HepG2 (cell line): ENCODE results near the gene GDF11. TPM values are rescaled to one million over a fixed set of nuclear protein-coding genes. Genes with fewer than 3 reads are reported as not detected.

Source experiments
- ARNT2 ChIP-seq: sonication (generic); formaldehyde crosslinking; IDR thresholded peaks from 2 replicates; pipeline ENCODE4 v1.8.0; 2022; ENCODE audit warnings: mild to moderate bottlenecking, low read depth, missing genetic modification reagents, moderate library complexity
- ATF7 ChIP-seq, 2 experiments: fragments of 450-650 bp in 1 of 2; sonication (generic) in 1 of 2; formaldehyde crosslinking in 1 of 2; IDR thresholded peaks; 2 replicates each; pipeline versions ENCODE4 v1.4.0 to v1.6.1; 2016 to 2020; ENCODE audit warnings: antibody characterized with exemption in 1 of 2, mild to moderate bottlenecking in 1 of 2, missing genetic modification reagents in 1 of 2
- CHD4 ChIP-seq: fragments of 200-600 bp; sonication (generic); IDR thresholded peaks from 2 replicates; pipeline ENCODE4 v1.7.0; 2017; ENCODE audit warnings: mild to moderate bottlenecking, low read length, borderline replicate concordance
- FOSL1 ChIP-seq: sonication (generic); formaldehyde crosslinking; IDR thresholded peaks from 2 replicates; pipeline ENCODE4 v1.9.0; 2021; ENCODE audit warnings: missing genetic modification reagents, borderline replicate concordance
- FOXK2 ChIP-seq: fragments of 450-650 bp; IDR thresholded peaks from 2 replicates; pipeline ENCODE4 v1.6.1; 2016
- FOXO1 ChIP-seq: sonication (generic); formaldehyde crosslinking; IDR thresholded peaks from 2 replicates; pipeline ENCODE4 v1.4.0; 2020; ENCODE audit warnings: missing genetic modification reagents
- HIVEP1 ChIP-seq: sonication (generic); formaldehyde crosslinking; IDR thresholded peaks from 2 replicates; pipeline ENCODE4 v1.4.0; 2020; ENCODE audit warnings: mild to moderate bottlenecking, missing genetic modification reagents
- JARID2 ChIP-seq: sonication (generic); formaldehyde crosslinking; IDR thresholded peaks from 2 replicates; pipeline ENCODE4 v1.8.1; 2023; ENCODE audit warnings: missing genetic modification reagents, inconsistent platforms; ENCODE audit not compliant: insufficient replicate concordance
- MBD4 ChIP-seq: IDR thresholded peaks from 2 replicates; pipeline ENCODE4 v1.6.1; 2012; ENCODE audit warnings: low read length, inconsistent platforms, borderline replicate concordance
- MYC ChIP-seq: sonication (generic); formaldehyde crosslinking; IDR thresholded peaks from 2 replicates; pipeline ENCODE4 v1.9.0; 2021; ENCODE audit warnings: missing genetic modification reagents, borderline replicate concordance
- TOE1 ChIP-seq: sonication (generic); formaldehyde crosslinking; IDR thresholded peaks from 2 replicates; pipeline ENCODE4 v1.4.0; 2020; ENCODE audit warnings: mild to moderate bottlenecking, missing genetic modification reagents
- TSC22D2 ChIP-seq: sonication (generic); formaldehyde crosslinking; IDR thresholded peaks from 2 replicates; pipeline ENCODE4 v1.5.1; 2020; ENCODE audit warnings: missing genetic modification reagents, mild to moderate bottlenecking, borderline replicate concordance
- XRCC5 ChIP-seq: fragments of 200-400 bp; formaldehyde crosslinking; optimal IDR thresholded peaks from 2 replicates; pipeline ENCODE3; 2017; ENCODE audit warnings: mild to moderate bottlenecking, low read length
- ZBTB37 ChIP-seq: sonication (generic); formaldehyde crosslinking; IDR thresholded peaks from 2 replicates; pipeline ENCODE4 v1.4.0; 2020; ENCODE audit warnings: mild to moderate bottlenecking, missing genetic modification reagents
- ZFAT ChIP-seq: sonication (generic); formaldehyde crosslinking; conservative IDR thresholded peaks from 2 replicates; pipeline ENCODE4 v1.8.1; 2023; ENCODE audit warnings: missing genetic modification reagents, inconsistent platforms
- ZHX1 ChIP-seq: sonication (generic); formaldehyde crosslinking; IDR thresholded peaks from 2 replicates; pipeline ENCODE4 v1.8.1; 2022; ENCODE audit warnings: low read depth, mild to moderate bottlenecking, missing genetic modification reagents
- ZNF124 ChIP-seq: sonication (generic); formaldehyde crosslinking; IDR thresholded peaks from 2 replicates; pipeline ENCODE4 v1.4.0; 2020; ENCODE audit warnings: missing genetic modification reagents
- ZNF207 ChIP-seq: fragments of 450-650 bp; IDR thresholded peaks from 2 replicates; pipeline ENCODE4 v1.6.1; 2016; ENCODE audit warnings: antibody characterized with exemption, borderline replicate concordance
- ZNF503 ChIP-seq: sonication (generic); formaldehyde crosslinking; IDR thresholded peaks from 2 replicates; pipeline ENCODE4 v1.4.0; 2020; ENCODE audit warnings: missing genetic modification reagents
- ZNF556 ChIP-seq: sonication (generic); formaldehyde crosslinking; IDR thresholded peaks from 2 replicates; pipeline ENCODE4 v1.4.0; 2020; ENCODE audit warnings: mild to moderate bottlenecking, missing genetic modification reagents, borderline replicate concordance
- ZNF780A ChIP-seq: sonication (generic); formaldehyde crosslinking; IDR thresholded peaks from 2 replicates; pipeline ENCODE4 v1.8.0; 2022; ENCODE audit warnings: mild to moderate bottlenecking, missing genetic modification reagents, moderate library complexity
- polyA plus RNA-seq, 8 experiments: library from polyadenylated mRNA; depleted of rRNA in 3 of 8; stranded (reverse) in 7 of 8; unstranded in 1 of 8; fragments of >200 nt; fragmentation: Illumina TruSeq in 4 of 8; extraction: Trizol in 4 of 8; gene quantifications; 2 replicates each; pipeline versions ENCODE4 v1.2.1 to v1.2.3, GENCODE V29; 2011 to 2016; ENCODE audit warnings: low read depth in 4 of 8, missing spikeins in 1 of 8, mixed read lengths in 1 of 8; ENCODE audit not compliant: insufficient read depth in 1 of 8
- total RNA-seq, 5 experiments: library from RNA; depleted of rRNA; stranded (reverse); fragments of >200 nt; fragmentation: Illumina TruSeq; extraction: Trizol; gene quantifications; 2 replicates each; pipeline ENCODE4 v1.2.3, GENCODE V29; 2016; ENCODE audit warnings: low read depth in 1 of 5

Gene GDF11
- total and polyA plus RNA-seq, 2 of the 13 experiments (the other 11 are each of a cell fraction or from before 2014, with no cell fraction given) = 0.63 to 1.5 TPM

- TF ChIP-seq ZNF556 (CRISPR knock-in tag) (no peak), ZHX1 (CRISPR knock-in tag) (no peak), TOE1 (CRISPR knock-in tag) (no peak), JARID2 (CRISPR knock-in tag) (no peak), HIVEP1 (CRISPR knock-in tag) (no peak), ZFAT (CRISPR knock-in tag) (no peak), ZNF503 (CRISPR knock-in tag) (no peak), MYC (no peak), ZNF124 (CRISPR knock-in tag) (no peak; the same call in 1 of the 2 replicates), FOXO1 (CRISPR knock-in tag) (no peak), MBD4 (no peak), FOXK2 (no peak), ZBTB37 (CRISPR knock-in tag) (no peak), ZNF207 (no peak), XRCC5 (peak; percentile 96), ZNF780A (CRISPR knock-in tag) (no peak), TSC22D2 (CRISPR knock-in tag) (no peak), CHD4 (no peak), ARNT2 (CRISPR knock-in tag) (peak; percentile 47; the same call in 1 of the 2 replicates), ATF7 (IDR thresholded peaks at IDR 0.05) (no peak), ATF7 (CRISPR knock-in tag; IDR thresholded peaks at IDR 0.05) (no peak), FOSL1 (CRISPR knock-in tag) (no peak)
Observed at GRCh38 chr12:55736780-55737580, 5.9 kb upstream of the GDF11 start (continued).
